GM10248 (cell line): ENCODE results near the gene HDGFL2.

Source experiments
- CTCF ChIA-PET: fragments of 300-600 bp; sonication (Branson Sonifier 250); formaldehyde crosslinking; extraction: SDS; loops from one replicate; lab custom pipeline; 2021; ENCODE audit warnings: antibody characterized with exemption; lab: Yijun Ruan, JAX
- POLR2A ChIA-PET: fragments of 350-650 bp; sonication (Branson Sonifier 250); formaldehyde crosslinking; extraction: SDS; loops from one replicate; lab custom pipeline; 2020; ENCODE audit warnings: antibody characterized with exemption; lab: Yijun Ruan, JAX
- DNase-seq: peaks from one replicate; pipeline ENCODE4 v3.0.0; 2012; ENCODE audit errors: extremely low spot score
- CTCF ChIP-seq: IDR thresholded peaks from 2 replicates; pipeline ENCODE4 v1.5.1; 2012; ENCODE audit warnings: mild to moderate bottlenecking, low read depth; ENCODE audit errors: extremely low read depth, missing control alignments, control extremely low read depth

Gene HDGFL2

GRCh38 chr19:4472174-4472974 is at the start of gene HDGFL2:
Gene HDGFL2 (plus strand): TSS chr19:4472297. CDS start chr19:4472351, 54 bp downstream.
- ChIA-PET POLR2A (no interaction called here), CTCF (interaction anchor here (0.9 to 1.3 kb wide), 4 partner anchors 70 to 261 kb away, joined by 3 to 10 read pairs (median 4); partner anchors contain the start of genes CHAF1A and SH3GL1)
- no peak for DNase-seq
- TF ChIP-seq CTCF, result no peak

- ChIA-PET POLR2A (no interaction called here), CTCF (no interaction called here)
- no peak for TF ChIP-seq CTCF
- DNase-seq, result no peak
Observed at GRCh38 chr19:4423416-4424126, 48.5 kb upstream of the HDGFL2 start.

GRCh38 chr19:4425537-4425936 is 46.6 kb upstream of the HDGFL2 start:
- no peak for DNase-seq
- ChIA-PET POLR2A (no interaction called here), CTCF (no interaction called here)
- TF ChIP-seq CTCF, result no peak

- CTCF ChIA-PET, result interaction anchor here (1.1 to 1.3 kb wide), 3 partner anchors 13 to 76 kb away, joined by 3 read pairs; partner anchors contain the start of gene SH3GL1
- TF ChIP-seq CTCF, result no peak
- POLR2A ChIA-PET, result interaction anchor here (0.6 kb wide), 1 partner anchor 14 kb away, joined by 4 read pairs; no protein-coding TSS in a partner anchor
- DNase-seq, result no peak
Observed at GRCh38 chr19:4428326-4428975, 43.6 kb upstream of the HDGFL2 start.

GRCh38 chr19:4429256-4429655 is 42.8 kb upstream of the HDGFL2 start:
- no peak for DNase-seq
- CTCF ChIA-PET, result interaction anchor here (1.1 to 1.3 kb wide), 2 partner anchors 14 kb away, joined by 3 read pairs; no protein-coding TSS in a partner anchor
- TF ChIP-seq CTCF, result no peak
- POLR2A ChIA-PET, result no interaction called here

GRCh38 chr19:4429771-4430171 is 42.3 kb upstream of the HDGFL2 start:
- no peak for TF ChIP-seq CTCF
- CTCF ChIA-PET, result interaction anchor here (1.1 to 1.6 kb wide), 3 partner anchors 13 to 30 kb away, joined by 3 to 5 read pairs (median 3); partner anchors contain the start of gene SH3GL1
- POLR2A ChIA-PET, result no interaction called here
- no peak for DNase-seq
